GOT3 (cell line): ENCODE results near the gene MASTL.
"Not testable (repeated sequence)": the region's sequence is repeated elsewhere in the genome, so short reads cannot be mapped to it uniquely, and the experiment has no call there.

Source experiments
- DNase-seq: peaks from one replicate; lab custom pipeline; 2025; ENCODE audit warnings: mixed read lengths; lab: John Stamatoyannopoulos, UW

The MASTL gene

DNA sequence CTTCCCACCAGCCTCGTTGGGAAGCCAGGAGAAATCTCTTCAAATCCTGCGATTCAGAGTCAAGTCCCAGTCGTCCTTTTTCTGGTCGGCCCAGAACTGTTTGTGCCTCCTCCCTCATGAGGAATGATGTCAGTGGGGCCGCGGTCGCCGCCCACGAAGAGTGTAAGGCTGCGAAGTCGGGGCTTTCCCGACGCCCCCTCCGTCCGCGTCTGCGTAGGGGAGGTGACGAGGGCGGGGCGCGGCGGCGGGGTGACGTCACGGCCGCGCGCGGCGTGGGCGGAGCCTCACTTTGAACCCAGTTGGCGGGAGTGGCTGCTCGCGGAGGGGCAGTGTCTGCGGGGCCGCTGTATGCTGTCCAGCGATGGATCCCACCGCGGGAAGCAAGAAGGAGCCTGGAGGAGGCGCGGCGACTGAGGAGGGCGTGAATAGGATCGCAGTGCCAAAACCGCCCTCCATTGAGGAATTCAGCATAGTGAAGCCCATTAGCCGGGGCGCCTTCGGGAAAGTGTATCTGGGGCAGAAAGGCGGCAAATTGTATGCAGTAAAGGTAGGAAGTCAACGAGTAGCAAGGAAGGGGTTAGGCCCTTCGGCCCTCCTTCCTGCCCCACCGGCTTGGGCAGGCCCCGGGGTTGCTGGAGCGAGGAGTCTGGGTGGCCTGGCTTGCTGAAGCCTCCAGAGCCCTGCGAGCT is at the start of gene MASTL:
MASTL (plus strand) TSS at position 287 of the 689 bp plus-strand sequence; CDS start at position 362, 75 bp downstream.
- peak; percentile 69 for DNase-seq

DNA sequence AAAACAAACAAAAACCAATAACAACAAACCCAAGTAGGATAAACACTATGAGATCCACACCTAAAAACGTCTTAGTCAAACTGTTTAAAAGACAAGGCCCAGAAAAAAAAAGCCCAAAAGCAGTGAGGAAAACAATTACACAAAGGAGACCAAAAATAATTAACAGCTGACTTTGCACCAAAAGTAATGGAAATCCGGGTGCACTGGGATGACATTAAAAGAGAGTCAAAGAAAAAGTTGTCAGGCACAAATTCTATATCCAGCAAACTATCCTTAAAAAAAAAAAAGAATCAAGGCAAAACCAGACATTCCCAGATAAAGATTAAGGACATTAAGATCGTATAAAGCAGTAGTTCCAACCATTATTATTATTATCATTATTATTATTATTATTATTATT is 47.0 kb upstream of the MASTL start:
- DNase-seq = no peak

DNA sequence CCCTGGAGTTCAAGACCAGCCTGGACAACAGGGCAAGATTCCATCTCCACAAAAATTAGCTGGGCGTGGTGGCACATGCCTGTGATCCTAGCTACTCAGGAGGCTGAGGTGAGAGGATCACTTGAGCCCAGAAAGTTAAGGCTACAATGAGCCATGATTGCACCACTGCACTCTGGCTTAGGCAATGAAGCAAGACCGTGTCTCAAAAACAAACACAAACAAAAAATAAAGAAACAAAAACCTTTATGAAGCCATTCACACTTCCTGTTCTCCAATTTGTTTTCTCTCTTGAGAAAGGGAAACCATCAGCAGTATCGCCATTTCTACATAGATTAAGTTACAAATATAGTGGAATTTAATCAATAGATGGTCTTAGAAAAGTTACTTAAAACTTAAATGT is 20.8 kb upstream of the MASTL start:
- DNase-seq = no peak

DNA sequence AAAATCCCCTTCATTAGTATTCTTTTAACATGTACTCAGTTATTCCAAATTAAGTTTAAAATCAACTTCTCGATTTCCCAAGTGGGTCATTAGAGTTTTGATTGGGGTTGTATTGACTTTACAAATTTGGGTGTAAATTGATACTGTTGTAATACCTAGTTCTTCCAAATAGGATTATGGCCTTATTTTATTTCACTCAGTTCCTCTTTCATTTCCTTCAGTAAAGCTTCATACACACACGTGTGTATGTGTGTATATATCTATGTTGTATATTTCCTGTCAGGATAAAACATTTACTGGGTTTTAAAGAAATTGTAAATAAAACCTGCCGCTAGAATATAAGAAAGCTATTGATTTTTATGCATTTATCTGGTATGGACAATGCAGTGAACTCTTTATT is 16.9 kb upstream of the MASTL start:
- DNase-seq = no peak

DNA sequence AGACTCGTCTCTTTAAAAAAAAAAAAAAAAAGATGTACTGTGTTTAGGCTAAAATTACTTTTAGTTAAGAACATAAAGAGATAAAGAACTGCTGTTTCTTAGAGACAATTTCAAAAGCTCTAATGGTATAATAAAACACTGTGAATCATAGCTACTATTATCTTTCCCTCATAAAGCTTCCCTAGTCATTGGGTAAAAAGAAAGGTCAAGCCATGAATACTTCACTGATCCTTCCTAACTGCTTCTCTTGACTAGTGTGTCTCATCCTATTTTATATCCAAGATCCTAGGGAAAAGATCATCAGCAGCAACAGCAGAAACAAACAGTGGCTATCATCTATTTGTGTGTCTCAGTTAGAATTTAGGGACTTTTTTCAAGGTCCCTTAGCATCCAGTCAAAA is 11.5 kb upstream of the MASTL start:
- no peak for DNase-seq

DNA sequence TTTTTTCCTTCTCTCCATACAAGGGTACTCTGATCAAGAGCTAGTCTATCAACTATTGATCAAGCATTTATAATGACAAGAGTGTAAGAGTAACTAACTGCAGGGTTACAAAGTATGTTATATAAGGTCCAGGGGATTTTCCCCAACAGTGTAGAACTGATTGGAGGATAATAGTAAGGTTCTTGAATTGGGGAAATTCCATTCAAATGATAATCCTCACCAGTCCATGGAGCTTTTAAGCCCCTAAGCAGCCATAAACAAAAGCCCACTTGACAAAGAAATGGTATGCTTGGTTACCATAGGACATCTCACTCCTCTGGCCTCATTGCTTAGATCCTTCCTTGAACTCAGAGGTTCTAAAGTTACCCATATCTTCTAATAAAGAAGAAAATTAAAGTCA is 9.2 kb upstream of the MASTL start:
- DNase-seq = no peak

DNA sequence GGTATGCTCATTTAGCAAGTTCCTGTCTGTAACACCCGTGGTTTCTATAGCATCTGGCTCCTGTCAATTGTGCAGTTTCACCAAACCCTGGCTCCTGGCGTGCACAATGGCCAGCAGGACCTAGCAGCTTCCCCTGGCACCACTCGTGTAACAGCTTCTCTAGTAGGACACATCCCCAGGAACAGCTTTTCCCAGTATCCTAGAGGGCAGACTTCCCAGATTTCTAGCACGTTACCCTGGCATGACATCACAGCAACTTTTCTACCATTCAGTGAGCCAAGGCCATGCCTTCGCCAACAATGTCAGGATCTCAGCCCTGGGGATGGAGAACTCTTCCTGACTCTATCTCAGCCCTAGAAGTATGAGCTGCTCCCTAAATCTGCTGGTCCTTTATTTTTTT is 7.5 kb upstream of the MASTL start:
- no peak for DNase-seq

DNA sequence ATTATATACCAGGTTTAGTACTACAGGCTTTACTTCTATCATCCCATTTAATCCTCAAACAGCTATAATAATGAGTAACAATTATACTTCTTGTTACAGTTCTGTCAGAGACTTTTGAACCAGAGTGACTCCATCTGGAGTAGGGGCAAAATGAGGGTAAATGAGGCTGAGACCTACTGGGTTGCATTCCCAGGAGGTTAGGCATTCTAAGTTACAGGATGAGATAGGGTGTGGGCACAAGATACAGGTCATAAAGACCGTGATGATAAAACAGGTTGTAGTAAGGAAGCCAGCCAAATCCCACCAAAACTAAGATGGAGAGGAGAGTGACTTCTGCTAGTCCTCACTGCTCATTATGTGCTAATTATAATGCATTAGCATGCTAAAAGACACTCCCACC is 4.9 kb upstream of the MASTL start:
- no peak for DNase-seq

DNA sequence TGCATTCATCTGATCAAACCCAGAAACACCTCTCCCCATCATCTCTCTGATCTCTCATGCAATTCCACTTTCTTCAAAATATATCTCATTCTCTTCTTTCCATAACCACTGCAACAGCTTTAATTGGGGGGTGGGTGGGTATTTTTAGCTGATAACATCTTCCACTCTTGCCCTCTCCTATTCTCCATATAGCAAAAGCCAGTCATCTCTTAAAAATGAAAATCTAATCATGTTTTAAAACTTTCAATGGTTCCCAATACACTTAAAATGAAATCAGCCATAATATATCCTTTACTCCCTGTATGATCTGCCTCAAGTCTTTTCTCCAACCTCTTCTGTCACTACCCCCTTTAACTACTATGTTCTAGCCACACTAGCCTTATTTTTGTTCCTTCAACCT is 2.5 kb upstream of the MASTL start:
- DNase-seq = no peak

DNA sequence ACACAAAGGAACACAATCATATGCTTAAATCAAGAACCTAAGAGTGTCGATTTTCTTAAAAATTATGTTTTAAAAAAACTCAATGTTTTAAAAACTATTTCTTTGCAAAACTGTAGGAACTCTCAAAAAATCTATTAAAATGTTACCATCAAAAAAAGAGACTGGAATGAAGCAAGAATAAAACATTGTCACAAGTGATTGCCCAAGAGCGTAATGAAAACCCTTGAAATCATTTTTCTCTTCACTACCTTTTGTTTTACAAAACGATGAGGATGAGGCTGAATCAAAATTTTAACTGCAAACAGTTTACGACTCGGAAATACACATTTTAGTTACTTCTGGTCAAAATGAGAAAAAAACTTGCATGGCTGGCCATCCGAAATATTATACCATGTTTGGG is 1.8 kb upstream of the MASTL start:
- no peak for DNase-seq

DNA sequence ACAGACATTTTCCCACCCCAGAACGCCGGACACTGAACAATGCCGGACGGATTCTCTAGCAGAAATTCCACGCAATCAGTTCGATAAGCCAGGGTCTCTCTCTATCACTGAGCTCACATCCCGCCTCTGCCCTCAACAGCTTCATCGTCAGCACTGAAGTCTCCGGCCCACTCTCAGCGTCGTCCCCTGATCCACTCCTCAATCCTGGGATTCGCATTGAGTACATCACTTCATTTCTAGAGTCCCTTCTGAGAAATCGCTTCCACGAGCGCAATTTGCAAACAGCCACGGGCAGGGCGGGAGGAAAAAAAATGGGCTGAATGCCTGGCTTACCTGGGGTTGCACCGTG is 1.3 kb upstream of the MASTL start:
- no peak for DNase-seq

DNA sequence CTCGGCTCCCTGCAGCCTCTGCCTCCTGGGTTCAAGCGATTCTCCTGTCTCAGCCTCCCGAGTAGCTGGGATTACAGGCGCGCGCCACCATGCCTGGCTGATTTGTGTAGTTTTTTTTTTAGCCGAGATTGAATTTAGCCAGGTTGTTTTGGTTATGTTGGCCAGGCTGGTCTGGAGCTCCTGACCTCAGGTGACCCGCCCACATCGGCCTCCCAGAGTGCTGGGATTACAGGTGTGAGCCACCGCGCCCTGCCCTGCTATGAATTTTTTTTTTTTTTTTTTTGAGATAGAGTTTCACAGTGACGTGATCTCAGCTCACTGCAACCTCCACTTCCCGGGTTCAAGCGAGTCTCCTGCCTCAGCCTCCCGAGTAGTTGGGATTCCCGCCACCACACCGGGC is 1.4 kb downstream of the MASTL start:
- not testable (repeated sequence) for DNase-seq

DNA sequence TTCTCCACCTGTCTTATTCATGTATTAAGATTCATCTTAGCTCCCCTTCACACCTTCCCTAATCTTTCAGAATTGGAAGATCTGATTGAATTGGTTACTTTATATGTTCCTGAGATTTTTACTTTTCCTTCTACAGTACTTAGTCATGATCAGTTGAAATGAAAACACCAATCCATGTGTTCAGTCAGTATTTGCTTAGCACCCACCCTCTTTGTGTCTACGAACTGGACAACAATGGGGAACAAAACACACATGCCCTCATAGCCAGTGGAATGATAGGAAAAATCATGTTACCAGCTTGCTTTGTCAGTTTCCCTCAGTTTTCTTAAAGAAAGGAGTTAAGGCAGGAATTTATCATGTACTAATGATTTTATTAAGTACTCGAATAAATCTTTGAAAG is 2.0 kb downstream of the MASTL start:
- DNase-seq = no peak

DNA sequence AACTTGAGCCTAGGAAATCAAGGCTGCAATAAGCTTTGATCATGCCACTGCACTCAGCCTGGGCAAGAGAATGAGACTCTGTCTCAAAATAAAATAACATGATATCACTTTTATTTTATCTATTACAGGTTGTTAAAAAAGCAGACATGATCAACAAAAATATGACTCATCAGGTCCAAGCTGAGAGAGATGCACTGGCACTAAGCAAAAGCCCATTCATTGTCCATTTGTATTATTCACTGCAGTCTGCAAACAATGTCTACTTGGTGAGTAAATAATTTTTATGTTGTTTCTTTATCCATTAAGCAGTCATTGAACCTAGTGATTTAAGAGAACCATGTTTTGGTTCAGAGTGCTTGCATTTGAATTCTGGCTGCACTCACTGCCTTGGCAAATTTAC is 3.3 kb downstream of the MASTL start:
- DNase-seq = no peak

DNA sequence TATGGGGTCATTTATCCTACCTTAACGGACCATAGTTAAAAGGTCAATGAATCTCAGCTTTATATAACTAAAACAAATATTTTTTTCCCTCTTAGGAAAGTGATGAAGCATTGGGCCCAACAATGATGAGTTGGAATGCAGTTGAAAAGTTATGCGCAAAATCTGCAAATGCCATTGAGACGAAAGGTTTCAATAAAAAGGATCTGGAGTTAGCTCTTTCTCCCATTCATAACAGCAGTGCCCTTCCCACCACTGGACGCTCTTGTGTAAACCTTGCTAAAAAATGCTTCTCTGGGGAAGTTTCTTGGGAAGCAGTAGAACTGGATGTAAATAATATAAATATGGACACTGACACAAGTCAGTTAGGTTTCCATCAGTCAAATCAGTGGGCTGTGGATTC is 14.7 kb downstream of the MASTL start:
- no peak for DNase-seq

DNA sequence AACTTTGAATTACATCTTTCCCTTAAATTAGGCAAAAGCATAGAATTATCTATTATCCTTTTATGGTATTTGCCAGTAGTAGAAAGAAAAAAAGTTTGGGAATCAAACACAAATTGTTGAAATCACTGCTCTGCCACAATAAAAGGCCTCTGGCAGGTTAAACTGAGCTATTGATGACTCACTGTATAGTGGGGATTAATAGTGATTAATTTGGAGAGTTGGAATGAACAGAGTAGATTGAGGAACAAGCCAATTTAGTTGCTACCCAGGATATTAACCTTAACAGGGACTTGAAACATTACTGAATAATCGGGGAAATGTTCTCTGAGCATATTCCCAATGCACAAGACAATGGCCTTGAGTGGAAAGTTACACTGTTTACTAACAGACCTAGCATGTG is 33.1 kb downstream of the MASTL start:
- no peak for DNase-seq

DNA sequence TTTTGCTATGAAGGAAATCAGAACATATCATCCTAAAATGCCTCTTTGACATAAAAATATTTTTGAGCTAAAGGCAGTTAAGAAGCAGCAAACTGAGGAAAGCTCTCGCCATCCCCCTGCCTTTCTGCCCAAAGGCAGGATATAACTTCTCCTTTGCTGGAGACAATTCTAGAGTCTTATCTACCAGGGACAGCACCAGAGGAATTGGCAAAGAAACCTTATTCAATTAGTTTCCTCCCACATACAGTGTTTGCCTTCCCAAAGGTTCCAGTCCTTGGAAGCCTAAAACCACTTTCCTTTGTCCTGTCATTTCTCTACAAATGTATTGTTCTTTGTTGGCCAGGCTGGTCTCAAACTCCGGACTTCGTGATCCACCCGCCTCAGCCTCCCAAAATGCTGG is 33.7 kb downstream of the MASTL start:
- DNase-seq = no peak

DNA sequence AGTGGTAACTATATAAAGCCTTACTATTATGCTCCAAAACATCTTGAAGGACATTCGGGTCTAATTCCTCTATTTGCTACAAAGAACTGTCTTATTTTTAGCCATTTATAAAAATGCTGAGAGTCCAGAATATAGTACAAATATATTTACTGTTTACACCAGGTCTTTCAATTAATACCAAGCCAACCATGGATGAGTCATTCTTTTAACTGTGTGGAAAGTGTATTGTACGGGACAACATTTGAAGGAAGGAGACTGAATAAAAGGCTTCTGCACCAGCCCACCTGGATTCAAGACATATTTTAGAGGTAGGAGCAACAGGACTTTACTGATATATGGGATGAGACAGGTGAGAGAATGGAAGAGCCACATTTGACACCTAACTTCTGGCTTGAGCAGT is 35.4 kb downstream of the MASTL start:
- DNase-seq = no peak

DNA sequence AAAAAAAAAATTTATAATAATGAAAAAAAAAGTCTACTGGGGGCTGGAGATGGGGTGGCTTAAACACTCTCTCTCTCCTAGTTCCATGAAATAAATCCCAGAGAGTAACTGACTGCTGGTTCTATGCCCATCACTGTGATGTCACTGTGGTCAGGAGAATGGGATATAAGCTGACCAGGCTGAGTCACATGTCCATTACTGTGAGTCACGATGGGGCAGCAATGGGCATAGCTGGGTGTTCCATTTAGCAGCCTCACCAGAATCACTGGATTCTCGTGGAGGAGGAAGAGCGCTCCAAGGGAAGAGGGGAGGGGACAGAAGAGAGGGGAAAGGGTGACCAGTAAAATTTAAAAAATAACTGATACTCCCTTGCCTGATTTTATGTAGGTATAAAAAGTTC is 37.1 kb downstream of the MASTL start:
- peak; percentile 23 for DNase-seq

DNA sequence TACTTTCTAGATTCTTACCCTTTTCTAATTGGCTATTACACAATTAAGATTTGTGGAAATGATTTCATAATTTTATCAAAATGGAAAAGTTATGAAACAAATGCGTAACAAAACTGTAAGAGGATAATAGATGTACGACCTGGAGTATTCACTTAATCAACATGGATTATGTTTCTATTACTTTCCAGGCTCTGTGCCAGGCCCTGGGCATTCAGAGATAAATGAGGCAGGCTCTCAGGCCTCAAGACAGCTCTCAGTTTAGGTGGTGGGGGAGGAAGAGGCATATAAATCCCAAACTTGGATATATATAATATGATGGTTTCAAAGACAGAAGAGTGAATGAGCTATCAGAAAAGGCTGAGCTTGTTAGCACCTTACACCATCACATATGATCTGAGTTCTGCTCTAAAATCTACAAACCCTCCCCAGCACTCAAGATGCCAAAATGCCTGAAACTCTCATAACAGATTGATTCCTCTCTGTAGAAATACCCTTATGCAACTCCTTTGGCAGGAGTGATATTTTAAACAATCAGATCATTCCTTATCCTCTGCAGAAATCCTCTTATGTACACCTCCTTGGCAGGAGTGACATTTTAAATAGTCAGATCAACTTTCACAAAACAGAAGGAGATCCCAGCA is 42.9 kb downstream of the MASTL start:
- DNase-seq = no peak

DNA sequence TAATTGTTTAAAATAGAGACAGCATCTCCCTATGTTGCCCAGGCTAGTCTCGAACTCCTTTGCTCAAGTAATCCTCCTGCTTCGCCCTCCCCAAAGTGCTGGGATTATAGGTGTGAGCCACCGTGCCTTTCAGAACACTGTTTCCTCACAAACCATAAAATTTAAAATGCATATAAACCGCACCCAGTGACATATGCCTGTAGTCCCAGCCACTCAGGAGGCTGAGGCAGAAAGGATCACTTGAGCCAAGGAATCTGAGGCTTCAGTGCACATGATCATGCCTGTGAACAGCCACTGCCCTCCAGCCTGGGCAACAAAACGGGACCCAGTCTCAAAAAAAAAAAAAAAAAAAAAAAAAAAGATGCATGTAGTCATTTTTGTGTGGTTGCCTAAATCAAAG is 48.7 kb downstream of the MASTL start:
- DNase-seq = no peak

DNA sequence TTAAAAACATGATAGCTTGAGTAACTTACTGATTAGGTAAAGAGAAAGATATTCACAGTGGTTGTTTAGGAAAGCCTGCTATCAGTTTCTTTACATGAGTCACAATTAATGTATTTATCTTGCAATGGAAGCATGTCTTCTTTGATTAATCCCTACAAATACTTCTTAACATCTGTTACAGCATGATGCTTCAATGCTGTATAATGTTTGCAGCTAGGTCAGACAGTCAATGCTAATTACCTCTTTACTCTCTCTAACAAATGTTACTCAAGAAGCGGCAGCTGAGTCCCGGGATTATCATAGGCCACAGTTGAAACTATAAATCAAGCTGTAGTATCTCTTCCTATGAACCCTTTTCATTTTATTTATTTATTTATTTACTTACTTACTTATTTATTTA is 52.2 kb downstream of the MASTL start:
- DNase-seq = no peak

DNA sequence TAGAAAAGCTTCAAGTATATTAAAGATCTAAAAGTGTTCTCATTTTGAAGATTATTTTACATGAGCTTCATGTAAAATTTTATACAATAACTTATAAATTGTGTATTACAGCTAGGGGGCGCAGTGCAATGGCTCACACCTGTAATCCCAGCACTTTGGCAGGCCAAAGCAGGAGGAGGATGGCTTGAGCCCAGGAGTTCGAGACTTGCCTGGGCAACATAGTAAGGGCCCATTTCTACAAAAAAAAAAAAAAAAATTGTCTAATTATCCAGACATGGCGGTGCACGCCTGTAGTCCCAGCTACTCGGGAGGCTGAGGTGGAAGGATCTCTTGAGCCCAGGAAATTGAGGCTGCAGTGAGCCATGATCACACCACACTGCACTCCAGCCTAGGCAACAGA is 68.8 kb downstream of the MASTL start:
- DNase-seq = no peak

DNA sequence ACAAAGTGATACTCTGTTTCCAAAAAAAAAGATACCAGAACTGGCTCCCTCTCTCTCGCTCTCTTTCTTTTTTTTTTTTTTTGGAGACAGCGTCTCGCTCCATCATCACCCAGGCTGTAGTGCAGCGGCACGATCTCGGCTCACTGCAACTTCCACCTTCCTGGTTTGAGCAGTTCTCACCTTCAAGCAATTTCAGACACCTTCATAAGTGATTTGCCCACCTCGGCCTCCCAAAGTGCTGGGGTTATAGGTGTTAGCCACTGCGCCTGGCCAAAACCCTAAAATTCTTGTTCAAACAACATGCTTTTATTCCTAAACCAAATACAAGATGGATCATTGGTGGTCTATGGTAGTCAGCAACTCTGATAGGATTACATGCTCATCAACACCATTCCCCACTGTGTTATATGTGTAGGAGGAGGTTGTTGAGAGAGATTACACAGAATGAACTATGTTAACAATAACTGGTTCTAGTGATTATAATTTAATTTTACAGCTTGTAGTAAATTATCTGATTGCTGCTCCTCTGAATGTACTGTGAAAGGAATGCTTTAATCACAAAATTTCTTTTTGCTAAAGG is 69.9 kb downstream of the MASTL start:
- no peak for DNase-seq
